ENCODE results near the gene LRRC37A. TPM values are rescaled to one million over a fixed set of nuclear protein-coding genes. Genes with fewer than 3 reads are reported as not detected.

Gene LRRC37A
- total and polyA plus RNA-seq, 9 of the 15 experiments (the other 6 are each of a cell fraction or from before 2014, with no cell fraction given), result 0.14 to 3.1 (median 1.8) TPM

DNA sequence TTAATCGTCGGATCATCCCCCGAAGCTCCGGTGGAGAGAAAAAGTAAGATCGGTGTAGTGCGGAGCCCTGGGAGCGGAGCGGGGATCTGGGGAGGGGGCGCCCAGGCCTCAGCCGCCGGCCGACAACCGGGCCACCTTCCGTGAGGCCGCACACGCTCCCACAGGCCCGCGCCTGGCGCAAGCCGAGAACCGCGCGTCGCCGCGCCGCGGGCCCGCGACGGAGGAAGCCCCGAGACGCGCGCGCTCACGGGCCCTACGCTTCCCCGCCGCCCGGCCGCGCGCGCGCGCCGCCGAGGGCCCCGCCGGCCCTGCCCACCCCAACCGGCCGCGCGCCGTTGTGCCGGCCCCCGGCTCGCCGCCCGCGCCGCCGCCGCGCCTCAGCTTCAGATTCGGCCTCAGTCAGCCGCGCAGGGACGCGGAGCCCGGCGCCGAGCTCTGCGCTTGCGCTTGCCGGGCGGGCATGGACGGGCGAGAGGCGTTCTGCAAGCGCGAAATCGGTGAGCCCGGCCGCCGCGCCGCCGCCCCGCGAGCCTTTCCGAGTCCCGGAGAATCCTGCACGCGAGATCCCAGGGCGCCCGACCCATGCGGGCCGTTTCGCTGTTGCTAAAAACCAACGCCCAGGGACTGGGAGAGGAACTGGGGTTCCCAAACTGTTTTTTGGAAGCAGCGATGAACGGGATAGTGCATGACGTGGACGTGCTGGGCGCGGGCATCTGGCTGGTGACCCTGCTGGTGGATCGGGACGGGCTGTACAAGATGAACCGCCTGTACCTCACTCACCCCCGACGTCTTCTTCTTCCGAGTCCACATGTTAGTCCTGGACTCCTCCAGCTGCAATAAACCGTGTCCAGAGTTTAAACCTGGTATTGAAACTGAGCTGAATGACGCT lies 28.0 kb upstream of the LRRC37A start (continued):
- peak; percentile 86; the same call in 1 of the 2 replicates for TF ChIP-seq HIVEP1 (CRISPR knock-in tag; IDR thresholded peaks at IDR 0.05)
- TF ChIP-seq, protein P1, sequence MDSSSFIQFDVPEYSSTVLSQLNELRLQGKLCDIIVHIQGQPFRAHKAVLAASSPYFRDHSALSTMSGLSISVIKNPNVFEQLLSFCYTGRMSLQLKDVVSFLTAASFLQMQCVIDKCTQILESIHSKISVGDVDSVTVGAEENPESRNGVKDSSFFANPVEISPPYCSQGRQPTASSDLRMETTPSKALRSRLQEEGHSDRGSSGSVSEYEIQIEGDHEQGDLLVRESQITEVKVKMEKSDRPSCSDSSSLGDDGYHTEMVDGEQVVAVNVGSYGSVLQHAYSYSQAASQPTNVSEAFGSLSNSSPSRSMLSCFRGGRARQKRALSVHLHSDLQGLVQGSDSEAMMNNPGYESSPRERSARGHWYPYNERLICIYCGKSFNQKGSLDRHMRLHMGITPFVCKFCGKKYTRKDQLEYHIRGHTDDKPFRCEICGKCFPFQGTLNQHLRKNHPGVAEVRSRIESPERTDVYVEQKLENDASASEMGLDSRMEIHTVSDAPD (CRISPR knock-in tag; IDR thresholded peaks at IDR 0.05), result no peak
- peak; percentile 92 for TF ChIP-seq ZNF583 (CRISPR knock-in tag; IDR thresholded peaks at IDR 0.05)
- TF ChIP-seq RBM14 (IDR thresholded peaks at IDR 0.05; ENCODE audit: borderline replicate concordance, insufficient read depth, low read depth, low read length), result no peak
- no peak for TF ChIP-seq ZKSCAN8 (CRISPR knock-in tag; IDR thresholded peaks at IDR 0.05)
- TF ChIP-seq BCOR (IDR thresholded peaks at IDR 0.05), result no peak
- no peak; the same call in 1 of the 2 replicates for TF ChIP-seq ETV1 (tag; conservative IDR thresholded peaks at IDR 0.05; ENCODE audit: low read depth)
- TF ChIP-seq FOS (IDR thresholded peaks at IDR 0.05; ENCODE audit: extremely low read depth, insufficient read length), result no peak
- peak; percentile 29; the same call in 1 of the 2 replicates for TF ChIP-seq ZSCAN29 (IDR thresholded peaks at IDR 0.05)
- TF ChIP-seq U2AF1 (optimal IDR thresholded peaks at IDR 0.05; ENCODE audit: low read depth, low read length), result no peak
- no peak for TF ChIP-seq ZNF436 (CRISPR knock-in tag; IDR thresholded peaks at IDR 0.05)
- TF ChIP-seq, protein P2, sequence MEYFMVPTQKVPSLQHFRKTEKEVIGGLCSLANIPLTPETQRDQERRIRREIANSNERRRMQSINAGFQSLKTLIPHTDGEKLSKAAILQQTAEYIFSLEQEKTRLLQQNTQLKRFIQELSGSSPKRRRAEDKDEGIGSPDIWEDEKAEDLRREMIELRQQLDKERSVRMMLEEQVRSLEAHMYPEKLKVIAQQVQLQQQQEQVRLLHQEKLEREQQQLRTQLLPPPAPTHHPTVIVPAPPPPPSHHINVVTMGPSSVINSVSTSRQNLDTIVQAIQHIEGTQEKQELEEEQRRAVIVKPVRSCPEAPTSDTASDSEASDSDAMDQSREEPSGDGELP (CRISPR knock-in tag; IDR thresholded peaks at IDR 0.05; ENCODE audit: borderline replicate concordance), result peak; percentile 23; the same call in 1 of the 2 replicates
- TF ChIP-seq, protein P3, sequence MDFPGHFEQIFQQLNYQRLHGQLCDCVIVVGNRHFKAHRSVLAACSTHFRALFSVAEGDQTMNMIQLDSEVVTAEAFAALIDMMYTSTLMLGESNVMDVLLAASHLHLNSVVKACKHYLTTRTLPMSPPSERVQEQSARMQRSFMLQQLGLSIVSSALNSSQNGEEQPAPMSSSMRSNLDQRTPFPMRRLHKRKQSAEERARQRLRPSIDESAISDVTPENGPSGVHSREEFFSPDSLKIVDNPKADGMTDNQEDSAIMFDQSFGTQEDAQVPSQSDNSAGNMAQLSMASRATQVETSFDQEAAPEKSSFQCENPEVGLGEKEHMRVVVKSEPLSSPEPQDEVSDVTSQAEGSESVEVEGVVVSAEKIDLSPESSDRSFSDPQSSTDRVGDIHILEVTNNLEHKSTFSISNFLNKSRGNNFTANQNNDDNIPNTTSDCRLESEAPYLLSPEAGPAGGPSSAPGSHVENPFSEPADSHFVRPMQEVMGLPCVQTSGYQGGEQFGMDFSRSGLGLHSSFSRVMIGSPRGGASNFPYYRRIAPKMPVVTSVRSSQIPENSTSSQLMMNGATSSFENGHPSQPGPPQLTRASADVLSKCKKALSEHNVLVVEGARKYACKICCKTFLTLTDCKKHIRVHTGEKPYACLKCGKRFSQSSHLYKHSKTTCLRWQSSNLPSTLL (IDR thresholded peaks at IDR 0.05), result no peak
- no peak for TF ChIP-seq SIN3A (IDR thresholded peaks at IDR 0.05; ENCODE audit: borderline replicate concordance in 2 of 2, control insufficient read depth in 1 of 2, low read depth in 2 of 2, low read length in 2 of 2)
- TF ChIP-seq CHD4 (IDR thresholded peaks at IDR 0.05; ENCODE audit: insufficient read depth, insufficient replicate concordance, low read depth, low read length, poor library complexity, severe bottlenecking), result no peak
- TF ChIP-seq, protein P4, sequence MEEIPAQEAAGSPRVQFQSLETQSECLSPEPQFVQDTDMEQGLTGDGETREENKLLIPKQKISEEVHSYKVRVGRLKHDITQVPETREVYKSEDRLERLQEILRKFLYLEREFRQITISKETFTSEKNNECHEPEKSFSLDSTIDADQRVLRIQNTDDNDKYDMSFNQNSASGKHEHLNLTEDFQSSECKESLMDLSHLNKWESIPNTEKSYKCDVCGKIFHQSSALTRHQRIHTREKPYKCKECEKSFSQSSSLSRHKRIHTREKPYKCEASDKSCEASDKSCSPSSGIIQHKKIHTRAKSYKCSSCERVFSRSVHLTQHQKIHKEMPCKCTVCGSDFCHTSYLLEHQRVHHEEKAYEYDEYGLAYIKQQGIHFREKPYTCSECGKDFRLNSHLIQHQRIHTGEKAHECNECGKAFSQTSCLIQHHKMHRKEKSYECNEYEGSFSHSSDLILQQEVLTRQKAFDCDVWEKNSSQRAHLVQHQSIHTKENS (CRISPR knock-in tag; IDR thresholded peaks at IDR 0.05), result no peak
- TF ChIP-seq ZNF384 (IDR thresholded peaks at IDR 0.05; ENCODE audit: low read depth, low read length), result no peak
- TF ChIP-seq IRF2 (CRISPR knock-in tag; IDR thresholded peaks at IDR 0.05), result no peak
- TF ChIP-seq BHLHE40 (IDR thresholded peaks at IDR 0.05; ENCODE audit: low read length), result no peak; the same call in 1 of the 2 replicates
- TF ChIP-seq, protein P5, sequence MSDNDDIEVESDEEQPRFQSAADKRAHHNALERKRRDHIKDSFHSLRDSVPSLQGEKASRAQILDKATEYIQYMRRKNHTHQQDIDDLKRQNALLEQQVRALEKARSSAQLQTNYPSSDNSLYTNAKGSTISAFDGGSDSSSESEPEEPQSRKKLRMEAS (CRISPR knock-in tag; IDR thresholded peaks at IDR 0.05), result no peak
- TF ChIP-seq TAF15 (IDR thresholded peaks at IDR 0.05; ENCODE audit: low read depth, low read length), result no peak
- peak; percentile 25; the same call in 1 of the 2 replicates for TF ChIP-seq RNF2 (IDR thresholded peaks at IDR 0.05)

All from K562 (cell line).